Panc1 (cell line): ENCODE results near the gene FLT1.

Experiments
- CTCF ChIP-seq: fragments of 450-650 bp; IDR thresholded peaks from 2 replicates; pipeline ENCODE4 v1.5.1; 2017; ENCODE audit warnings: mild to moderate bottlenecking
- POLR2AphosphoS5 ChIP-seq: IDR thresholded peaks from 2 replicates; pipeline ENCODE4 v1.6.1; 2012; ENCODE audit warnings: mild to moderate bottlenecking, low read depth, low read length, moderate library complexity
- REST ChIP-seq, 2 experiments: IDR thresholded peaks; 2 replicates each; pipeline ENCODE4 v1.6.1; 2011 to 2012; ENCODE audit warnings: low read depth in 2 of 2, control low read depth in 1 of 2, low read length in 1 of 2, mild to moderate bottlenecking in 1 of 2, moderate library complexity in 1 of 2; ENCODE audit not compliant: insufficient read depth in 1 of 2
- SIN3A ChIP-seq: IDR thresholded peaks from 2 replicates; pipeline ENCODE4 v1.6.1; 2012; ENCODE audit warnings: low read depth, mild to moderate bottlenecking, low read length, moderate library complexity, borderline replicate concordance; ENCODE audit not compliant: insufficient read depth
- TCF7L2 ChIP-seq: IDR thresholded peaks from 2 replicates; pipeline ENCODE4 v1.6.1; 2011; ENCODE audit warnings: mild to moderate bottlenecking, low read depth, low read length, inconsistent platforms

- no peak for TF ChIP-seq POLR2AphosphoS5
- no peak for TF ChIP-seq SIN3A
- no peak for TF ChIP-seq CTCF
- TF ChIP-seq REST (IDR thresholded peaks at IDR 0.05; ENCODE audit: insufficient read depth in 1 of 2, low read depth in 2 of 2, low read length in 1 of 2) = no peak
- TF ChIP-seq TCF7L2 = no peak
These were observed 11.5 kb downstream of the FLT1 start for GRCh38 chr13:28483313-28483931.
